ENCODE measurements around the gene ATF6B. TPM values are rescaled to one million over a fixed set of nuclear protein-coding genes. Genes with fewer than 3 reads are reported as not detected.

Gene ATF6B
- total and polyA plus RNA-seq, 2 of the 8 experiments (the other 6 are each of a cell fraction or from before 2014, with no cell fraction given) = 38.1 to 42.2 TPM

- Histone ChIP-seq H2AFZ (ENCODE audit: low read length) (peak overlapping the region; percentile 67; the same call in 1 of the 2 replicates), H3K9me3 (ENCODE audit: insufficient read depth in 2 of 2, low read depth in 1 of 2, low read length in 1 of 2) (no peaks in the 10 kb centered on the region), H3K23ac (ENCODE audit: insufficient read length) (no peak overlapping the region), H4K91ac (replicated peaks; ENCODE audit: insufficient read length, low read length) (no peak overlapping the region), H3K4me2 (ENCODE audit: insufficient read depth in 1 of 2, low read depth in 2 of 2, low read length in 2 of 2) (peak overlapping the region; percentile 94 to 100), H2BK12ac (ENCODE audit: low read depth, low read length) (no peak overlapping the region; the same call in 1 of the 2 replicates), H4K5ac (ENCODE audit: insufficient read length, low read depth, low read length) (no peak overlapping the region), H3K27ac (ENCODE audit: low read depth, low read length) (no peak overlapping the region), H2BK20ac (ENCODE audit: low read length) (no peak overlapping the region), H3K56ac (replicated peaks; ENCODE audit: insufficient read length, low read depth, low read length) (no peak overlapping the region), H3K23me2 (ENCODE audit: low read depth, low read length) (peaks cover 22% of the 10 kb centered on the region), H2BK15ac (ENCODE audit: low read length) (no peak overlapping the region; the same call in 1 of the 2 replicates), H3K79me2 (ENCODE audit: control insufficient read depth in 1 of 2, insufficient read depth in 2 of 2, low read length in 2 of 2) (no peaks in the 10 kb centered on the region), H3K9ac (replicated peaks in 1 of 4; ENCODE audit: extremely low read depth in 1 of 4, low read depth in 3 of 4, low read length in 3 of 4) (peak overlapping the region in 3 of 4 experiments; percentile 33 to 47 (median 34); a peak in 1 of 7 replicates), H4K8ac (ENCODE audit: extremely low read depth, insufficient read depth, low read length) (peak overlapping the region; percentile 85; the same call in 1 of the 2 replicates), H4K20me1 (replicated peaks in 1 of 2; ENCODE audit: control insufficient read depth in 1 of 2, insufficient read depth in 2 of 2, low read length in 2 of 2) (no peaks in the 10 kb centered on the region), H3K4me3 (ENCODE audit: extremely low read depth in 1 of 4, insufficient read depth in 2 of 4, low read depth in 3 of 4, low read length in 4 of 4) (peak overlapping the region; percentile 46 to 76 (median 70)), H2AK5ac (ENCODE audit: low read depth, low read length) (no peak overlapping the region), H3K27me3 (replicated peaks in 1 of 4; ENCODE audit: control insufficient read depth in 3 of 4, extremely low read depth in 1 of 4, insufficient read depth in 3 of 4, low read length in 3 of 4) (peaks cover 4 to 41% (median 37%) of the 10 kb centered on the region in 4 experiments), H3K36me3 (ENCODE audit: control insufficient read depth in 2 of 4, insufficient read depth in 4 of 4, low read length in 3 of 4) (no peaks in the 10 kb centered on the region), H3K18ac (ENCODE audit: extremely low read depth, low read length) (peak overlapping the region; percentile 32; the same call in 1 of the 2 replicates), H3K79me1 (ENCODE audit: low read depth, low read length) (no peaks in the 10 kb centered on the region), H2BK120ac (replicated peaks; ENCODE audit: low read depth, low read length) (no peak overlapping the region), H3K14ac (ENCODE audit: insufficient read length) (no peak overlapping the region), H3K4ac (replicated peaks; ENCODE audit: insufficient read length, low read depth, low read length) (no peak overlapping the region), H3K4me1 (replicated peaks in 1 of 4; ENCODE audit: control insufficient read depth in 3 of 4, insufficient read depth in 4 of 4, low read length in 3 of 4) (peaks cover 10 to 33% (median 16%) of the 10 kb centered on the region in 4 experiments), H2BK5ac (ENCODE audit: low read depth, low read length) (no peak overlapping the region)
- TF ChIP-seq JUN (IDR thresholded peaks at IDR 0.05; ENCODE audit: low read depth, low read length) = no peak
- TF ChIP-seq KDM4A (IDR thresholded peaks at IDR 0.05; ENCODE audit: low read depth, low read length, severe bottlenecking) = peak; percentile 31
- TF ChIP-seq HDAC2 (IDR thresholded peaks at IDR 0.05; ENCODE audit: borderline replicate concordance in 1 of 2, low read depth in 2 of 2, low read length in 2 of 2) = no peak
- TF ChIP-seq PHF8 (conservative IDR thresholded peaks at IDR 0.05; ENCODE audit: low read depth, low read length) = peak; percentile 39; the same call in 1 of the 2 replicates
- TF ChIP-seq SIN3A (conservative IDR thresholded peaks at IDR 0.05 in 1 of 2, IDR thresholded peaks at IDR 0.05 in 1 of 2; ENCODE audit: low read depth in 1 of 2, low read length in 2 of 2) = 0 out of 4 replicates have a peak, but pooled peaks of 1 of the 2 experiments have one; percentile 13
- 0 out of 2 replicates have a peak, but pooled peaks have one; percentile 16 for TF ChIP-seq BACH1 (IDR thresholded peaks at IDR 0.05; ENCODE audit: low read length)
- peak; percentile 31 for TF ChIP-seq SAP30 (IDR thresholded peaks at IDR 0.05; ENCODE audit: insufficient read depth, insufficient replicate concordance, low read length)
- TF ChIP-seq YY1 (IDR thresholded peaks at IDR 0.05; ENCODE audit: low read depth, low read length) = 0 out of 2 replicates have a peak, but pooled peaks have one; percentile 6
- 0 out of 2 replicates have a peak, but pooled peaks have one; percentile 36 for TF ChIP-seq RBBP5 (IDR thresholded peaks at IDR 0.05; ENCODE audit: borderline replicate concordance, low read depth, low read length)
- 0 out of 2 replicates have a peak, but pooled peaks have one; percentile 31 for TF ChIP-seq POLR2AphosphoS5 (IDR thresholded peaks at IDR 0.05; ENCODE audit: low read depth, low read length)
- no peak for DNase-seq (ENCODE audit: low read depth in 1 of 2, low spot score in 2 of 2)
- CTCF ChIA-PET (ENCODE audit: partially characterized antibody) = interaction anchor here (0.8 to 4.7 kb wide), 17 partner anchors 13 to 264 kb away, joined by 3 to 23 read pairs (median 4); partner anchors contain the start of genes ATF6B, GPSM3 and PBX2
- POLR2A ChIA-PET (ENCODE audit: partially characterized antibody) = interaction anchor here (0.8 to 9.2 kb wide), 11 partner anchors 10 to 822 kb away, joined by 3 to 70 read pairs (median 5); partner anchors contain the start of genes AGPAT1, ATF6B, FKBPL and GPSM3
- 13% methylated on average over 43 of the region's 47 CpGs; no CpG with 5 or more reads in 1 of the 2 experiments for WGBS, 2 experiments (ENCODE audit: extremely low coverage in 1 of 2, insufficient coverage in 1 of 2, insufficient read length in 1 of 2, insufficient replicate concordance in 2 of 2, low coverage in 1 of 2, low lambda C conversion rate in 2 of 2, missing lambda C conversion rate in 1 of 2)
- FAIRE-seq = no peak
Observed at GRCh38 chr6:32149092-32149755, 21.2 kb upstream of the ATF6B start.

Measured in H1 (cell line).